PC-9 (cell line): ENCODE data around the gene LHX6. TPM values are rescaled to one million over a fixed set of nuclear protein-coding genes. Genes with fewer than 3 reads are reported as not detected.

Experiments
- BruUV-seq: library from RNA; stranded (reverse); fragments of 400-500 nt; replicated peaks from 2 replicates; lab custom pipeline; 2021; lab: Mats Ljungman, UMichigan
- CTCF ChIA-PET: fragments of 300-600 bp; sonication (Branson Sonifier 250); formaldehyde crosslinking; loops from one replicate; lab custom pipeline; 2022; ENCODE audit warnings: antibody characterized with exemption; lab: Charles Lee
- POLR2A ChIA-PET: fragments of 300-600 bp; sonication (Branson Sonifier 250); formaldehyde crosslinking; loops from one replicate; lab custom pipeline; 2022; ENCODE audit warnings: antibody characterized with exemption; ENCODE audit not compliant: unreplicated experiment; lab: Charles Lee
- DNase-seq, 2 experiments: peaks; one replicate each; pipeline versions ENCODE4 v3.0.0 to v3.0.0-alpha.2; 2015 to 2022; ENCODE audit warnings: mixed read lengths in 1 of 2
- H2AFZ ChIP-seq: fragments of 200-600 bp; sonication (generic); 2 replicates; pipeline ENCODE4 v1.8.1; 2017; ENCODE audit warnings: antibody characterized with exemption
- H3F3A ChIP-seq: fragments of 200-600 bp; sonication (generic); 2 replicates; pipeline ENCODE4 v1.8.1; 2017; ENCODE audit warnings: antibody characterized with exemption, mild to moderate bottlenecking, low read depth; ENCODE audit not compliant: insufficient read depth
- H3K27ac ChIP-seq: fragments of 200-600 bp; sonication (generic); 2 replicates; pipeline ENCODE4 v1.6.1; 2016; ENCODE audit warnings: mixed run types
- H3K27me3 ChIP-seq: fragments of 200-600 bp; sonication (generic); 2 replicates; pipeline ENCODE4 v1.6.1; 2016; ENCODE audit warnings: low read depth, mixed run types; ENCODE audit not compliant: insufficient read depth
- H3K36me3 ChIP-seq: fragments of 200-600 bp; sonication (generic); 2 replicates; pipeline ENCODE4 v1.6.1; 2016; ENCODE audit warnings: low read depth, mixed run types
- H3K4me1 ChIP-seq: fragments of 200-600 bp; sonication (generic); replicated peaks from 2 replicates; pipeline ENCODE4 v1.6.1; 2016; ENCODE audit warnings: mixed run types; ENCODE audit not compliant: insufficient read depth
- H3K4me2 ChIP-seq: fragments of 200-600 bp; sonication (generic); 2 replicates; pipeline ENCODE4 v1.6.1; 2017; ENCODE audit warnings: mixed run types
- H3K4me3 ChIP-seq: fragments of 200-600 bp; sonication (generic); 2 replicates; pipeline ENCODE4 v1.6.1; 2016; ENCODE audit warnings: mixed run types
- H3K79me2 ChIP-seq: fragments of 200-600 bp; sonication (generic); 2 replicates; pipeline ENCODE4 v1.6.1; 2017; ENCODE audit warnings: low read depth, mixed run types
- H3K9me2 ChIP-seq: fragments of 200-600 bp; sonication (generic); 2 replicates; pipeline ENCODE4 v1.8.1; 2017; ENCODE audit warnings: mild to moderate bottlenecking; ENCODE audit not compliant: insufficient read depth
- H3K9me3 ChIP-seq: fragments of 200-600 bp; sonication (generic); 2 replicates; pipeline ENCODE4 v1.8.1; 2016; ENCODE audit warnings: low read depth; ENCODE audit not compliant: insufficient read depth
- H4K20me1 ChIP-seq: fragments of 200-600 bp; sonication (generic); 2 replicates; pipeline ENCODE4 v1.8.1; 2017; ENCODE audit not compliant: insufficient read depth
- CTCF ChIP-seq: fragments of 200-600 bp; sonication (generic); conservative IDR thresholded peaks from 2 replicates; pipeline ENCODE4 v1.6.1; 2017; ENCODE audit warnings: mixed run types, antibody characterized with exemption, mild to moderate bottlenecking, moderate library complexity
- EZH2 ChIP-seq: fragments of 200-600 bp; sonication (generic); IDR thresholded peaks from 2 replicates; pipeline ENCODE4 v1.8.0; 2017; ENCODE audit warnings: antibody characterized with exemption, low read depth
- intact Hi-C: fragments of 100-400 bp; cut with micrococcal nuclease; formaldehyde crosslinking; loops from one replicate; pipeline ENCODE4 v1.10.0; 2022; ENCODE audit not compliant: unreplicated experiment
- total RNA-seq: library from RNA; stranded (reverse); gene quantifications from 2 replicates; pipeline ENCODE4 v1.2.3, GENCODE V29; 2021

The LHX6 gene
- total RNA-seq, 1 experiment from 2014 or later = not detected

- TF ChIP-seq EZH2 (no peak), CTCF (no peak)
- no peaks in the 10 kb centered on the region for H3K27me3 ChIP-seq
- ChIA-PET POLR2A (no interaction called here), CTCF (no interaction called here)
- peaks cover 13% of the 10 kb centered on the region; the same call in 1 of the 2 replicates for H3K36me3 ChIP-seq
- no TSS peak for BruUV-seq
- no peaks in the 10 kb centered on the region for H3K9me2 ChIP-seq
- H3K4me2 ChIP-seq = no peak overlapping the region
- peaks cover 6% of the 10 kb centered on the region; the same call in 1 of the 2 replicates for H4K20me1 ChIP-seq
- no peaks in the 10 kb centered on the region for H3K9me3 ChIP-seq
- no peak overlapping the region for H3K27ac ChIP-seq
- DNase-seq = no peak
- no peaks in the 10 kb centered on the region for H3K79me2 ChIP-seq
- H3K4me1 ChIP-seq = no peaks in the 10 kb centered on the region
- H3K4me3 ChIP-seq = no peak overlapping the region
- H2AFZ ChIP-seq = no peak overlapping the region
- intact Hi-C loops = no loop called here
- no peaks in the 10 kb centered on the region for H3F3A ChIP-seq
These were observed 19.7 kb upstream of the LHX6 start for GRCh38 chr9:122248448-122248865.

DNA sequence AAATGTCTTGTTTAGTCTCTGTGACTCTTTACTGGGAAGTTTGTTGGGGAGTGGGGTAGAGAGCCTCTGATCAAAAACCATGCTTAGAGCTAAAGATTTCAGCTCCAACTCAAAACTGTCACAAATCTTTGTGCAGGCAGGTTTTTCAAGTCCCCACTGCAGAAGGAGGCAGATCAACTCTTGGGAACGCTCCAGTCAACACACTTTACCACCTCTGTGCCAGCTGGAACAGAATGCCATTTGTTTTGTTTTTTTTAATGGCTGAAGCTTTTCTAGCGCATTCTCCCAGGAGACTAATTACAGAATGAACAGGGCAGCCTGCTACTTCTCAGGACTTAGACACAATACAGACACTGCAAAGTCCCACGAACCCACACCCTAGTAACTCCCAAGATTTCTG is 17.9 kb upstream of the LHX6 start:
- intact Hi-C loops = no loop called here

GRCh38 chr9:122244349-122244748 is 15.6 kb upstream of the LHX6 start:
- Histone ChIP-seq H3K4me3 (no peak overlapping the region), H3K27ac (no peak overlapping the region), H3K79me2 (no peaks in the 10 kb centered on the region), H3K36me3 (peaks cover 2% of the 10 kb centered on the region; the same call in 1 of the 2 replicates), H3K4me1 (no peaks in the 10 kb centered on the region), H3K4me2 (no peak overlapping the region), H4K20me1 (0 out of 2 replicates have a peak, but pooled peaks cover 3% of the 10 kb centered on the region), H3K27me3 (no peaks in the 10 kb centered on the region), H2AFZ (no peak overlapping the region), H3K9me3 (no peaks in the 10 kb centered on the region), H3K9me2 (no peaks in the 10 kb centered on the region), H3F3A (no peaks in the 10 kb centered on the region)
- ChIA-PET POLR2A (interaction anchor here (0.6 kb wide), 1 partner anchor 1674 kb away, joined by 8 read pairs; no protein-coding TSS in a partner anchor), CTCF (no interaction called here)
- no TSS peak for BruUV-seq
- no peak for DNase-seq
- no peak for TF ChIP-seq EZH2
- intact Hi-C loops = no loop called here

More for the DNA sequence above, 17.9 kb upstream of the LHX6 start:
- Histone ChIP-seq H3K9me2 (no peaks in the 10 kb centered on the region), H3K36me3 (peaks cover 12% of the 10 kb centered on the region; the same call in 1 of the 2 replicates), H3K27me3 (no peaks in the 10 kb centered on the region), H3F3A (no peaks in the 10 kb centered on the region), H3K9me3 (no peaks in the 10 kb centered on the region), H2AFZ (no peak overlapping the region), H4K20me1 (0 out of 2 replicates have a peak, but pooled peaks cover 6% of the 10 kb centered on the region), H3K4me1 (no peaks in the 10 kb centered on the region), H3K27ac (no peak overlapping the region), H3K79me2 (no peaks in the 10 kb centered on the region), H3K4me2 (no peak overlapping the region), H3K4me3 (no peak overlapping the region)
- no TSS peak for BruUV-seq
- DNase-seq = no peak
- ChIA-PET POLR2A (no interaction called here), CTCF (interaction anchor here (0.5 kb wide), 1 partner anchor 220 kb away, joined by 3 read pairs; no protein-coding TSS in a partner anchor)
- TF ChIP-seq EZH2 (no peak), CTCF (no peak)
